Activated naive CD8-positive, alpha-beta T cell treated with anti-CD3 and anti-CD28 coated beads, Interleukin-2, amount 10 ng/mL, durations not matched to agents 7 days and 5 days (primary cell): ENCODE results near the gene POU6F2. TPM values are rescaled to one million over a fixed set of nuclear protein-coding genes. Genes with fewer than 3 reads are reported as not detected.
"Not testable (repeated sequence)": the region's sequence is repeated elsewhere in the genome, so short reads cannot be mapped to it uniquely, and the experiment has no call there.

ENCODE experiments used
- ATAC-seq: fragments of 150-1000 bp; cut with Tn5 transposase; one replicate; pipeline ENCODE4 v1.10.0; 2021; ENCODE audit warnings: low read depth, moderate library complexity
- POLR2A ChIA-PET: fragments of 350-600 bp; sonication (Branson Sonifier 250); formaldehyde crosslinking; loops from one replicate; lab custom pipeline; 2021; ENCODE audit warnings: antibody characterized with exemption; lab: Charles Lee
- DNase-seq: peaks from one replicate; pipeline ENCODE4 v3.0.0; 2021
- H3K27ac Mint-ChIP-seq: one replicate; pipeline ENCODE4 v1.8.0; 2022; ENCODE audit warnings: mild to moderate bottlenecking, mixed read lengths
- H3K27me3 Mint-ChIP-seq: one replicate; pipeline ENCODE4 v1.8.0; 2022; ENCODE audit warnings: mild to moderate bottlenecking, moderate library complexity, mixed read lengths
- H3K36me3 Mint-ChIP-seq: one replicate; pipeline ENCODE4 v1.8.0; 2021; ENCODE audit warnings: mild to moderate bottlenecking, mixed read lengths
- H3K4me1 Mint-ChIP-seq: one replicate; pipeline ENCODE4 v1.8.0; 2021; ENCODE audit warnings: mixed read lengths
- H3K4me3 Mint-ChIP-seq: one replicate; pipeline ENCODE4 v1.8.0; 2022; ENCODE audit warnings: mild to moderate bottlenecking, moderate library complexity, mixed read lengths
- H3K9me3 Mint-ChIP-seq: one replicate; pipeline ENCODE4 v1.8.0; 2021; ENCODE audit warnings: mixed read lengths
- total RNA-seq, 2 experiments: library from RNA; stranded (reverse); gene quantifications; one replicate each; pipeline ENCODE4 v1.2.3, GENCODE V29; 2021

POU6F2 gene
- total RNA-seq, 2 experiments from 2014 or later: 0.19 to 0.20 TPM

DNA sequence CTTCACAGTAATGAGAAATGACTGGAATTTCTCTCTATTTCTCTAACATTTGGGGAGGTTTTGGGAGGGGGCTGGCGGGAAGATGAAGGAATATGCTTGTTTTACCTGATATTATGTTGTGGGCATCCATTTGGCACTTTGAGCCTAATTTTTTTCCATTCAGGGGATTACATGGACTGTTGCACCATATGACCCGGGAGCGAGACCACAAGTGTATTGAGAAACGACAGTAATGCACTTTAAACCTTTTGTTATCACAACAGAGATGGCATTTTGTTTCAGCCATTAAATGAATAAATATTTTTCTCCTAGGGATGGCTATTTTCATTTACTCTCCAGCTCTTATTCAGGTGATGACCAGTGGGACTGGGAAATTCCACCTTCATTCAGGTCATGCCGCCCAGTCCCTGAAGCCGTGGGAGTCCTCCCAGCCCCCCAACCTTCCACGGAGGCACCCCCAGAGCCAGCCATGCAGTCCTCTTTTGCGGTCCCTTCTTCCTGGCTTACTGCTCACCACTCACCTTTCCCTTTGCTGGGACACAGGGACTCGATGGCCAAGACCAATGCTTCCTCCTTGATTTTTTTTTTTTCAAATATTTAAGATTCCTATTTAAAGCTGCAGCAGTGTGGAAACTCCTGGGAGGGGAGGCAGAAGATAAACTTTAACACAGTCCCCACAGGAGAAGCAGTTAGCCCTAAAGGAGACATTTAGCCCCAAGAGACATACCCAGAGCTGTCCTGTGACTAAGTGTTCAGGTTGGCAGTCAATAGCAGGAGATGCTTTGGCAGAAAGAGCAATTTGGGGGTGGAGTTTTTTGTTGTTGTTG lies 397.6 kb downstream of the POU6F2 start:
- ATAC-seq (no peak), DNase-seq (no peak)
- Mint-ChIP-seq H3K4me1 (no peaks in the 10 kb centered on the region), H3K36me3 (no peaks in the 10 kb centered on the region), H3K4me3 (no peak overlapping the region), H3K27ac (no peak overlapping the region), H3K27me3 (peaks cover 2% of the 10 kb centered on the region), H3K9me3 (no peaks in the 10 kb centered on the region)
- POLR2A ChIA-PET: no interaction called here

DNA sequence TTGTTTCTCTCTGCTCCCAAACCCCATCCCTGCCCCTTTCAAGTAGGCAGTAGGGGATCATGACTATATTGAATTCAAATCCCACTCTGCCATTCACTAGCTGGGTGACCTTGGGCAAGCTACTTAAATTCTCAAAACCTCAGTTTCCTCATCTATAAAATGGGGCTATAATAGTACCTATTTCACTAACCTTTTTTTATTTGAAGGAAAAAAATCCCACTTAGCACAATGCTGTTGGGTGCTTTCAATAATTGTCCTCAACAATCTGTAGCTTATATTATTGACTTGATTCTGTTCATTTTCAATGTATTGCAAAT lies 398.1 kb downstream of the POU6F2 start:
- no peak overlapping the region for H3K4me3 Mint-ChIP-seq
- no peaks in the 10 kb centered on the region for H3K9me3 Mint-ChIP-seq
- POLR2A ChIA-PET: no interaction called here
- no peak for DNase-seq
- no peak overlapping the region for H3K27ac Mint-ChIP-seq
- no peak for ATAC-seq
- H3K36me3 Mint-ChIP-seq: no peaks in the 10 kb centered on the region
- peaks cover 2% of the 10 kb centered on the region for H3K27me3 Mint-ChIP-seq
- no peaks in the 10 kb centered on the region for H3K4me1 Mint-ChIP-seq

DNA sequence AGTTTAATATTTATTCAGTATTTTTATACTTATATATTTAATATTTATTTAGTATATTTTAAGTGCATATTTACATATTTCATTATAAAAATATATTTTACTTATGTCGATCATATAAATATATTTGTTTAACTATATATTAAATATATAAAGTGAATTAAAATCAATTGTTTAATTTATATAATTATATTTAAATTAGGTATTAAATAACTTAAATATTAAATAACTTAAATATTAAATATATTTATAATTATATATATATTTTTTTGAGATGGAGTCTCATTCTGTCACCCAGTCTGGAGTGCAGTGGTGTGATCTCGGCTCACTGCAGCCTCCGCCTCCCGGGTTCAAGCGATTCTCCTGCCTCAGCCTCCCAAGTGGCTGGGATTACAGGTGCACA lies 399.2 kb downstream of the POU6F2 start:
- POLR2A ChIA-PET, H3K4me1 Mint-ChIP-seq, H3K9me3 Mint-ChIP-seq, ATAC-seq, H3K36me3 Mint-ChIP-seq, H3K4me3 Mint-ChIP-seq, H3K27ac Mint-ChIP-seq, DNase-seq, H3K27me3 Mint-ChIP-seq: not testable (repeated sequence)

DNA sequence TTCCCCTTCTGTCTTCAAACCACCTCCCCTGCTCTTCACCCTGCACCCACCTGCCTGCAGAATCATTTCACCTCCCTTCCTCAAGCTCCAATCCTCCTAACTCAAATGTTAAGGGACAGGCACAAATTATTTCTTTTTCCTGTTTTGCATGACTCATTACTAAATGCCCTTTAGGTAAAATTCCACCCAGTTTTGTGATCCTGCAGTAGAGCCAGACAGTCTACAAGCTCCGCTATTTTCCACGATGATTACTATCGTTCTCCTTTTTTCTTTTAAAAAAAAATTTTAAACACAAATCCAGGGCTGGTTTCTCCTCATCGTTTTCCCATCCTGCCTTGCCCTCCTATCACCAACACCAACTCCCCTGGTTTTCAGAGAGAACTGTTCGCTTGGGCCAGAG lies 401.7 kb downstream of the POU6F2 start:
- Mint-ChIP-seq H3K4me1 (no peaks in the 10 kb centered on the region), H3K36me3 (no peaks in the 10 kb centered on the region), H3K4me3 (no peak overlapping the region), H3K9me3 (no peaks in the 10 kb centered on the region), H3K27me3 (peaks cover 9% of the 10 kb centered on the region), H3K27ac (no peak overlapping the region)
- POLR2A ChIA-PET: no interaction called here
- DNase-seq (no peak), ATAC-seq (no peak)

DNA sequence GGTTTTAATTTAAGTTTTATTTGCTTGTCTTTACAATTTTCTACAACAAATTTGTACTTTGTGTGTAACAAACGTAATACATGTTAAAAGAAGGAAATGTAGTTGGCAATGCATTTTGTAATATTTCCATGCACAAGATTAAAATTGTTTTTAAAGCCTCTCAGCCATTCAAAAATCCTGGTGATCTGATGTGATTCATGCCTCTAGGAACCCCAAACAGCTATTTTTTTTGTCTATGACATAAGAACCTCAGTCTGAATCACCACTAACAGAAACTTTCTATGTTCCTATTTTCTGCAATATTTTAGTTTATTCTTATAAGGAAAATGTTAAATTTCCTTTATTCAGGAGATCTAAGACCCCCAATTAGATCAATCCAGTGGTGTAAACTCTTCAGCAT lies 405.4 kb downstream of the POU6F2 start:
- DNase-seq (no peak), ATAC-seq (no peak)
- no peaks in the 10 kb centered on the region for H3K4me1 Mint-ChIP-seq
- H3K9me3 Mint-ChIP-seq: no peaks in the 10 kb centered on the region
- H3K27ac Mint-ChIP-seq: no peak overlapping the region
- H3K36me3 Mint-ChIP-seq: no peaks in the 10 kb centered on the region
- POLR2A ChIA-PET: no interaction called here
- peaks cover 15% of the 10 kb centered on the region for H3K27me3 Mint-ChIP-seq
- H3K4me3 Mint-ChIP-seq: no peak overlapping the region

DNA sequence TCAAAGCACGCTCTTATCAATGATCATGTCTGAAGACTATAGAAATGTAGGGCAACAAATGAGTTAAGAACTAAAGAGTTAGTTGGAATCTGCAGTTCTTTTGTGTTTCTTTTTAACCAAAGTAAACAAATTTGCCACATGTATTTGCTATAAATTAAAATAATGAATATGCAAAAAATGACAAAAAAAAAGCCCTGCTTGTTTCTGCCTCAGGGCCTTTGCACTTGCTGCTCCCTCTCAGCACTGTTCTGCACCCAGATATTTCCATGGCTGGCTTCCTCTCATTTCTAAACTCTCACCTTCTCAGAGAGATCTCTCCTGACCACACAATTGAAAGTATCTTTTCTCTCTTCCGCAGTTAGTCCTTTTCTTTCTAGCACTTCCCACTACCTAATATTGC lies 406.7 kb downstream of the POU6F2 start:
- no peak overlapping the region for H3K4me3 Mint-ChIP-seq
- no peaks in the 10 kb centered on the region for H3K36me3 Mint-ChIP-seq
- H3K27ac Mint-ChIP-seq: no peak overlapping the region
- POLR2A ChIA-PET: no interaction called here
- no peaks in the 10 kb centered on the region for H3K4me1 Mint-ChIP-seq
- DNase-seq (no peak), ATAC-seq (no peak)
- peaks cover 19% of the 10 kb centered on the region for H3K27me3 Mint-ChIP-seq
- H3K9me3 Mint-ChIP-seq: no peaks in the 10 kb centered on the region

DNA sequence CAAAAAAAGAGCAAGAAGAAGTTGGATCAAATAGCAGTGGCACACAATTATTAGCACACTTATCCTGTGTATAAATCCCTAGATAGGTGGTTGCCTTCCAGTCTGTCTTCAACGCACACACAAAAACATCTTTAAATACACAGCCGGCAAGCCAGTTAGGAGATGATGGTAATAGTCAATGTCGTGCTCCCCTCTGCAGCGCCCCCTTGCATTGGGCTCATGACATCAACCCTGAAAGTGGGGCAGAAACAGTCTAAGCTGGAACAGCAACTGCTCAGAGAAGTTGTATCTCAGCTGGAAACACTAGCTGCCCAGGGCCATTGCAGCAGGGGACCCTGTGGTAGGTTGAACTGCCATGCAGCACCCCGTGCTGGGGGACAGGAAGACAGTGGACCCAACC lies 409.0 kb downstream of the POU6F2 start:
- Mint-ChIP-seq H3K4me1 (no peaks in the 10 kb centered on the region), H3K9me3 (no peaks in the 10 kb centered on the region), H3K27ac (no peak overlapping the region), H3K4me3 (no peak overlapping the region), H3K27me3 (peaks cover 26% of the 10 kb centered on the region), H3K36me3 (no peaks in the 10 kb centered on the region)
- POLR2A ChIA-PET: no interaction called here
- DNase-seq: no peak
- no peak for ATAC-seq

DNA sequence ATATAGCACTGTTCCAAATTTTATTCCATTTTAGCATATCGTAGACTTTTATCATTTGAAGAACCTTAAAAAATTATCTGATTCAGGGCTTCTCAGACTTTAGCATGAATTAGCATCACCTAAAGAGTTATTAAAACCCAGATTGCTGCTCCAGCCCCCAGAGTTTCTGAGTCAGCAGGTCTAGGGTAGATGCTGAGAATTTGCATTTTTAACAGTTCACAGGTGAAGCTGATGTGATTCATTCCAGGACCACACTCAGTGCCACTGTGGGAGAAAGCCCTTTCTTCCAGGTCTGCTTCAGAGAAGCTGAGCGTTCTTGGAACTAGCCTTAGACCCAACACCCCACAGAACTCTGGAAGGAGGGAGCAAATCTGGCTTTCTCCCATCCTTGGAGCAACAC lies 414.4 kb downstream of the POU6F2 start:
- Mint-ChIP-seq H3K36me3 (no peaks in the 10 kb centered on the region), H3K9me3 (no peaks in the 10 kb centered on the region)
- ATAC-seq: no peak

DNA sequence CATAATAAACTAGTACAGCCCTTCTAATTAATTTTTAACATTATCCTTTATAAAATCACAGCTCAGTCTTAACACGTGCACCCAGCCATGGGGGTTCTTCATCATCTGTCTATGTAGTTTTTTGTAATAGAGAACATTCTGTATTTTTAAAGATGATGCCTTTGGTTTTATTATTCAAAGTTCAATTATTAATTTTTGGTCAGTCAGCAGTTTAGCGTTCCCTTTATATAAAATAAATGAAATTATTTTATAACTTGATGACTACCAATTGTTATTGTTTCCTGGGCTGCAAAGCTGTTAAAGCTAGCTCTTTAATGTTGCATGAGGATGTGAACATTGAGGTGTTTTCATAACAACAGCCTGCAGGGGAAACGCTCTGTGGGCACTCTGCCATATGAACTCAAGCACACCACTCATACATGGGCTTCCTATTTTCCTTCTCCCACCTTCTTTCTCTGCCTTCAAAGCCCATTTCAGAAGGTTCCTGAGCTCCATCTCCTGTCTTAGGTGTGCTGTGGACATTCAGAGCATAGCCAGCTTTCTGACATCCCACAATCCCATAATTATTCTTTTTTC lies 416.5 kb downstream of the POU6F2 start:
- Mint-ChIP-seq H3K4me3 (no peak overlapping the region), H3K27me3 (peaks cover 10% of the 10 kb centered on the region), H3K4me1 (no peaks in the 10 kb centered on the region), H3K27ac (no peak overlapping the region), H3K36me3 (no peaks in the 10 kb centered on the region), H3K9me3 (no peaks in the 10 kb centered on the region)
- POLR2A ChIA-PET: interaction anchor here (0.5 kb wide), 1 partner anchor 108 kb away, joined by 3 read pairs; no protein-coding TSS in a partner anchor
- ATAC-seq: no peak
- no peak for DNase-seq

More for the DNA sequence above, 414.4 kb downstream of the POU6F2 start:
- Mint-ChIP-seq H3K4me1 (no peaks in the 10 kb centered on the region), H3K27me3 (peaks cover 15% of the 10 kb centered on the region), H3K27ac (no peak overlapping the region), H3K4me3 (no peak overlapping the region)
- POLR2A ChIA-PET: no interaction called here
- DNase-seq: no peak

DNA sequence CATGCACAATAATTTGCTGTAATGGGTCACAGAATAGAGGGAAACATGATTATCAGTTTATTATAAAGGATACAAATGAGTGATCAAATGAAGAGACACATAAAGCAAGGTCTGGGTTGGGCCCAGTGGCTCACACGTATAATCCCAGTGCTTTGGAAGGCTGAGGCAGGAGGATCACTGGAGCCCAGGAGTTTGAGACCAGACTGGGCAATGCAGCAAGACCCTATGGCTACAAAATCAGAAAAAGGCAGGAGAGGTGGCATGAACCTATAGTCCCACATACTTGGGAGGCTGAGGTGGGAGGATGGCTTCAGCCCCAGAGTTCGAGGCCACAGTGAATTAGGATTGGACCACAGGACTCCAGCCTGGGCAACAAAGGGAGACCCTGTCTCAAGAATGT lies 421.7 kb downstream of the POU6F2 start:
- DNase-seq (no peak), ATAC-seq (no peak)
- Mint-ChIP-seq H3K27ac (no peak overlapping the region), H3K9me3 (no peaks in the 10 kb centered on the region), H3K27me3 (peaks cover 11% of the 10 kb centered on the region), H3K4me3 (no peak overlapping the region), H3K36me3 (no peaks in the 10 kb centered on the region), H3K4me1 (no peaks in the 10 kb centered on the region)
- POLR2A ChIA-PET: no interaction called here

DNA sequence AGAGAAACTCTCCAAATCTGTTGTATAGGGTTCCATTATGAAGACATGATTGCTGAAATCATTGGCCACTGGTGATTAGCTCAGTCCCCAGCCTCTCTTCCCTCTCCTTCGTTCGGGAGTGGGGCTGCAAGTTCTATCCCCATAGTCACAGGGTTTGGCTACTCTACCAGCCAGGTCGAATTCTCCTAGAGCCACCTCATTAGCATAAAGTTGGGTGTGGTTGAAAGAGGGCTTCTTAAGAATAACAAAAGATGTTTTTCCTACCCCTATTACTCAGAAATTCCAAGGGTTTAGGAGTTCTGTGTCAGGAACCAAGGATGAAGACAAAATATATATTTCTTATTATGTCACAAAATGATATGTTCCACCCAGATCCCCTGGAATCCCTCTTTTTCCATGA lies 422.3 kb downstream of the POU6F2 start:
- DNase-seq (no peak), ATAC-seq (no peak)
- H3K36me3 Mint-ChIP-seq: no peaks in the 10 kb centered on the region
- no peaks in the 10 kb centered on the region for H3K4me1 Mint-ChIP-seq
- H3K4me3 Mint-ChIP-seq: no peak overlapping the region
- H3K9me3 Mint-ChIP-seq: no peaks in the 10 kb centered on the region
- POLR2A ChIA-PET: no interaction called here
- no peak overlapping the region for H3K27ac Mint-ChIP-seq
- H3K27me3 Mint-ChIP-seq: peaks cover 11% of the 10 kb centered on the region

DNA sequence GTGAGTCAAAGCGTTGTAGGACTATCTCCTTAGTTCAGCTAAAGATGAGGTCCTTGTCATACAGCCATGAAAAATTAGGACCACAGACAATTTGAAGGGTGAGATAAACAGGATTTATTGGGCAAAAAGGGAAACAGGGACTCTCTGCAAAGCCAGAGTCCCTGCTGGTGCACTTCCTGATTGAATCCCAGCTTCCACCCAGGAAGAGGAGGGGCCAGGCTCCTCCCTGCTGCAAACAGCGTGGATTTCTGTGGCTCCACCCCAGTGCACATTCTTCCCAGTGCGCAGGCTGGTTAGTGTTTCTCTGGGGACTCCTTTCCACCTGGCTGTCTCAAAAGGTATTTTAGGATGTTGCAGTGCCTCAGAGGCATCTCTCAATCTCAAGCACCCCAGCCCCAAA lies 423.1 kb downstream of the POU6F2 start:
- Mint-ChIP-seq H3K27ac (no peak overlapping the region), H3K27me3 (peaks cover 13% of the 10 kb centered on the region), H3K9me3 (no peaks in the 10 kb centered on the region), H3K4me3 (no peak overlapping the region), H3K4me1 (no peaks in the 10 kb centered on the region), H3K36me3 (no peaks in the 10 kb centered on the region)
- POLR2A ChIA-PET: no interaction called here
- no peak for DNase-seq
- no peak for ATAC-seq

DNA sequence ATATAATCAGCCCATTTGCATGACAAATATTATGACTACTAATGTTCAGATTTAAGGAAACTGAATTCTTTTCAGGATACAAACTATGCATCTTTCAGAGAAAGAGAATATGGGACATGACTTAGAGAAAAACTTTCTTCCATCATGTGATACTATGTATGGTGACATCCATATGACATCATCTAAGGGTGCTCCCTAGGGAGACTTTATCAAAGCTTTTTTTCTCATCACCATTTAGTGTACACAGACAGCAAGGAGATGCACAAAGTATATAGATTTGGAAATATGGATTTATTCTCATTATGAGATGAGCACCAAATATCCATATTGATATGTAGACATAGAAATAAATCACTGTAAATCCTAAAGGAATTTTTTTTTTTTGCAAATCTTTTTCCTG lies 424.3 kb downstream of the POU6F2 start:
- ATAC-seq (no peak), DNase-seq (no peak)
- H3K4me1 Mint-ChIP-seq: no peaks in the 10 kb centered on the region

DNA sequence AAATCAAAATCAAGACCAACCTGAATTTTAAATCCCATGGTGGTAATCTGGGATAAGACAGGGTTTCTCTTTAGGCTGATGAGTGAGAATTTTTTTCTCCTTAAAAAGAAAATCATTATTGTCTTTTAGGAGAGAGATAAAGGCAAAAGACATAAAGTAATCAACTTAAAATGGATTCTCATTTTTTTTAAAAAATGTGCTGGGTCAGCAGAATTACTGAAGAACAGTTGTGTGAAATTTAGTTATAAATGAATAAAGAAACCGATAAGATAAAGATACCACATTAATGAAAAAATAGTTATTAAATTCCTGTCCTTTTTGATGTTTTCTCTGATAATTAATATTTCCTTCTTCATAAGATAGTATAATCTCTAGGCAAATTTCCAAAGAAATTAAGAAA lies 427.2 kb downstream of the POU6F2 start:
- no peaks in the 10 kb centered on the region for H3K36me3 Mint-ChIP-seq
- H3K9me3 Mint-ChIP-seq: no peaks in the 10 kb centered on the region
- DNase-seq (no peak), ATAC-seq (no peak)
- POLR2A ChIA-PET: no interaction called here
- peaks cover 23% of the 10 kb centered on the region for H3K27me3 Mint-ChIP-seq
- H3K4me1 Mint-ChIP-seq: no peaks in the 10 kb centered on the region
- H3K4me3 Mint-ChIP-seq: no peak overlapping the region
- H3K27ac Mint-ChIP-seq: no peak overlapping the region

More for the DNA sequence above, 424.3 kb downstream of the POU6F2 start:
- Mint-ChIP-seq H3K36me3 (no peaks in the 10 kb centered on the region), H3K27ac (no peak overlapping the region), H3K27me3 (peaks cover 15% of the 10 kb centered on the region), H3K9me3 (no peaks in the 10 kb centered on the region), H3K4me3 (no peak overlapping the region)
- POLR2A ChIA-PET: no interaction called here
